OCI-LY3 (cell line): ENCODE results near the gene HSD3B1.

Experiments
- H2AFZ ChIP-seq: fragments of 200-600, 300-600 bp; shearing (Covaris generic); 2 replicates; pipeline ENCODE4 v1.6.0; 2014; ENCODE audit warnings: antibody characterized with exemption, low read depth, low read length
- H3K27ac ChIP-seq: fragments of 200-600, 300-600 bp; sonication (generic); 2 replicates; pipeline ENCODE4 v1.5.1; 2014; ENCODE audit warnings: mild to moderate bottlenecking, low read length, moderate library complexity, mixed read lengths
- H3K27me3 ChIP-seq: fragments of 200-600, 300-600 bp; sonication (generic); 2 replicates; pipeline ENCODE4 v1.6.1; 2014; ENCODE audit warnings: low read depth, low read length, mixed read lengths
- H3K36me3 ChIP-seq: fragments of 200-600, 300-600 bp; sonication (generic); replicated peaks from 2 replicates; pipeline ENCODE3; 2014; ENCODE audit warnings: low read depth, low read length, mixed read lengths
- H3K4me1 ChIP-seq: fragments of 300-600, 200-600 bp; sonication (generic); 2 replicates; pipeline ENCODE4 v1.6.1; 2014; ENCODE audit warnings: low read length, mixed read lengths
- H3K4me2 ChIP-seq: fragments of 200-600, 300-600 bp; sonication (generic); 2 replicates; pipeline ENCODE4 v1.6.1; 2014; ENCODE audit warnings: low read length, mixed read lengths
- H3K4me3 ChIP-seq: fragments of 300-600, 200-600 bp; sonication (generic); 2 replicates; pipeline ENCODE4 v1.5.1; 2014; ENCODE audit warnings: antibody characterized with exemption, mild to moderate bottlenecking, low read length, moderate library complexity
- H3K79me2 ChIP-seq: fragments of 300-600, 200-600 bp; shearing (Covaris generic); 2 replicates; pipeline ENCODE4 v1.6.1; 2014; ENCODE audit warnings: mild to moderate bottlenecking, low read length, mixed read lengths
- H3K9ac ChIP-seq: fragments of 300-600, 200-600 bp; shearing (Covaris generic); 2 replicates; pipeline ENCODE4 v1.6.0; 2014; ENCODE audit warnings: mild to moderate bottlenecking, low read length, moderate library complexity
- H3K9me3 ChIP-seq: fragments of 200-600, 300-600 bp; shearing (Covaris generic); 2 replicates; pipeline ENCODE4 v1.6.1; 2014; ENCODE audit warnings: low read length, mixed read lengths; ENCODE audit not compliant: insufficient read depth
- H4K20me1 ChIP-seq: fragments of 200-600, 300-600 bp; sonication (generic); 2 replicates; pipeline ENCODE4 v1.6.1; 2016; ENCODE audit warnings: low read length, mixed read lengths; ENCODE audit not compliant: insufficient read depth
- CTCF ChIP-seq: fragments of 200-600, 300-600 bp; sonication (generic); IDR thresholded peaks from 2 replicates; pipeline ENCODE4 v1.5.1; 2014; ENCODE audit warnings: antibody characterized with exemption, low read length, low read depth
- EZH2phosphoT487 ChIP-seq: fragments of 200-600 bp; shearing (Covaris generic); IDR thresholded peaks from 2 replicates; pipeline ENCODE4 v1.6.1; 2018; ENCODE audit warnings: antibody characterized with exemption, mixed run types, low read depth

The HSD3B1 gene

GRCh38 chr1:119488216-119488615 is 18.8 kb upstream of the HSD3B1 start:
- H3K9ac ChIP-seq: no peak overlapping the region
- no peaks in the 10 kb centered on the region for H3K9me3 ChIP-seq
- no peak overlapping the region for H2AFZ ChIP-seq
- no peaks in the 10 kb centered on the region for H3K79me2 ChIP-seq
- no peaks in the 10 kb centered on the region for H3K4me1 ChIP-seq
- H3K4me2 ChIP-seq: no peak overlapping the region
- no peak overlapping the region for H3K27ac ChIP-seq
- H4K20me1 ChIP-seq: no peaks in the 10 kb centered on the region
- no peaks in the 10 kb centered on the region for H3K36me3 ChIP-seq
- H3K27me3 ChIP-seq: no peaks in the 10 kb centered on the region; the same call in 1 of the 2 replicates
- no peak for TF ChIP-seq EZH2phosphoT487
- TF ChIP-seq CTCF: no peak
- no peak overlapping the region for H3K4me3 ChIP-seq

GRCh38 chr1:119489201-119489600 is 17.8 kb upstream of the HSD3B1 start:
- Histone ChIP-seq H3K79me2 (no peaks in the 10 kb centered on the region), H3K9me3 (no peaks in the 10 kb centered on the region), H3K9ac (no peak overlapping the region), H3K4me3 (no peak overlapping the region), H4K20me1 (no peaks in the 10 kb centered on the region), H3K4me1 (no peaks in the 10 kb centered on the region), H3K27me3 (no peaks in the 10 kb centered on the region; the same call in 1 of the 2 replicates), H3K36me3 (no peaks in the 10 kb centered on the region), H3K4me2 (no peak overlapping the region), H2AFZ (no peak overlapping the region), H3K27ac (no peak overlapping the region)
- TF ChIP-seq CTCF (no peak), EZH2phosphoT487 (no peak)

DNA sequence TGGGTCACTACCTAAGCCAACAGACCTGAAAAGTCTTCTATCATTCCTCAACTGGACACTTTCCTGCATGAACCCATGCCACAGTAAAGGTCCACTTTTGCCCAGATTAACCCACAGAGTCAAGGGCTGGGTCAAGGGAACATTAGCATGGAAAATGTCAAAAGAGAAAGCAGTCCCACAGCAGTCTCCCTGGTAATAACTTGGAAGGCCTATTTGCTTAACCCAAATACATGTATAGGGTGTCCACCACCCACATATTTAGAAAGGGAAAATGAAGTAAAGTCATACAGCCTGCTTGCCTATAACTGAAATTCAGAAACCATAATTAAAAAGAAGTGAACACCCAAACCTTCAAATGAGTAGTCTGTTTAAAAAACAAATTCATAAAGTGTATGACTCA is 16.1 kb upstream of the HSD3B1 start:
- Histone ChIP-seq H3K36me3 (no peaks in the 10 kb centered on the region), H3K4me3 (no peak overlapping the region), H3K4me1 (no peaks in the 10 kb centered on the region), H3K9me3 (no peaks in the 10 kb centered on the region), H2AFZ (no peak overlapping the region), H3K79me2 (no peaks in the 10 kb centered on the region), H4K20me1 (no peaks in the 10 kb centered on the region), H3K9ac (no peak overlapping the region), H3K4me2 (no peak overlapping the region), H3K27ac (no peak overlapping the region), H3K27me3 (no peaks in the 10 kb centered on the region; the same call in 1 of the 2 replicates)
- TF ChIP-seq CTCF (no peak), EZH2phosphoT487 (no peak)

- Histone ChIP-seq H3K27me3 (no peaks in the 10 kb centered on the region; the same call in 1 of the 2 replicates), H3K79me2 (no peaks in the 10 kb centered on the region), H3K27ac (no peak overlapping the region), H3K36me3 (no peaks in the 10 kb centered on the region), H3K9ac (no peak overlapping the region), H3K4me1 (no peaks in the 10 kb centered on the region), H2AFZ (no peak overlapping the region), H3K4me2 (no peak overlapping the region), H4K20me1 (no peaks in the 10 kb centered on the region), H3K4me3 (no peak overlapping the region), H3K9me3 (no peaks in the 10 kb centered on the region)
- TF ChIP-seq CTCF (no peak), EZH2phosphoT487 (no peak)
Measured at GRCh38 chr1:119492763-119493162, 14.2 kb upstream of the HSD3B1 start.
